K562 (cell line): Measurements from ENCODE around the gene DNAJC11.

Experiments
- CBFA2T3 ChIP-seq: fragments of 450-650 bp; IDR thresholded peaks from 2 replicates; pipeline ENCODE4 v1.6.1; 2017
- FOXA1 ChIP-seq: fragments of 450-650 bp; IDR thresholded peaks from 2 replicates; pipeline ENCODE4 v1.6.1; 2016; ENCODE audit warnings: mild to moderate bottlenecking, borderline replicate concordance
- MTA3 ChIP-seq: fragments of 450-650 bp; formaldehyde crosslinking; IDR thresholded peaks from 2 replicates; pipeline ENCODE4 v1.6.1; 2017; ENCODE audit warnings: mild to moderate bottlenecking, borderline replicate concordance
- POLR2A ChIP-seq: fragments of 450-650 bp; conservative IDR thresholded peaks from 2 replicates; pipeline ENCODE4 v1.6.1; 2016
- TAF1 ChIP-seq: IDR thresholded peaks from 2 replicates; pipeline ENCODE4 v1.6.1; 2011; ENCODE audit warnings: mild to moderate bottlenecking, low read length, moderate library complexity; ENCODE audit not compliant: insufficient read depth, control insufficient read depth, severe bottlenecking; ENCODE audit errors: extremely low read depth
- TF ChIP-seq, protein P1 (sequence below): fragments of 450-650 bp; formaldehyde crosslinking; IDR thresholded peaks from 2 replicates; pipeline ENCODE4 v1.4.0; 2020; ENCODE audit warnings: mild to moderate bottlenecking, moderate library complexity
- TF ChIP-seq, protein P2 (sequence below), 2 experiments: fragments of 450-650 bp; IDR thresholded peaks; 2 replicates each; pipeline ENCODE4 v1.6.1; 2016; ENCODE audit warnings: mild to moderate bottlenecking in 2 of 2, borderline replicate concordance in 1 of 2, low read depth in 1 of 2, moderate library complexity in 1 of 2
- TF ChIP-seq, protein P3 (sequence below), 3 experiments: IDR thresholded peaks in 2 of 3; conservative IDR thresholded peaks in 1 of 3; 2 replicates each; pipeline ENCODE4 v1.5.1; 2011 to 2012; ENCODE audit warnings: low read length in 3 of 3, mild to moderate bottlenecking in 3 of 3, control low read depth in 2 of 3, improper control_type of control experiment in 1 of 3, inconsistent platforms in 1 of 3, low read depth in 1 of 3, mixed read lengths in 1 of 3, moderate library complexity in 1 of 3; ENCODE audit not compliant: insufficient read depth in 2 of 3

DNA sequence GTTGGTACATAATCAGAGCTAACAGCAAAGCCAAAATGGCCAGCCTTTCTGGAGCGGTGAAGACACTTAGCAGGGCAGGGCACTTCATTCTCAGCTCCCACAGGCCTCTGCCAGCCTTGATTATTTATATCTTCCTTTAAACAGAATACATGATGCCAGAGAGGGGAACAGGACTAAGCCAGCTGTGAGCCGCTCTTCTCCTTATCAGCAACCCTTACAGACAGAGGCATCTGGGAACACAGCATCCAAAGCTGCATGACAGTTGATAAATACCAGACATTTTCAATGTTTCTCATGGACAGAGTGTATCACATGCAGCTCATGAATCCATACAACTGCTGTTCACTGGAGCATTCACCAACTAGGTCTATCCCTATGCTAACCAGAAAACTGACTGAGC, 29.1 kb downstream of the DNAJC11 start:
- peak; percentile 77 for TF ChIP-seq CBFA2T3
- no peak for TF ChIP-seq MTA3
- TF ChIP-seq POLR2A: no peak
- TF ChIP-seq, protein P1, sequence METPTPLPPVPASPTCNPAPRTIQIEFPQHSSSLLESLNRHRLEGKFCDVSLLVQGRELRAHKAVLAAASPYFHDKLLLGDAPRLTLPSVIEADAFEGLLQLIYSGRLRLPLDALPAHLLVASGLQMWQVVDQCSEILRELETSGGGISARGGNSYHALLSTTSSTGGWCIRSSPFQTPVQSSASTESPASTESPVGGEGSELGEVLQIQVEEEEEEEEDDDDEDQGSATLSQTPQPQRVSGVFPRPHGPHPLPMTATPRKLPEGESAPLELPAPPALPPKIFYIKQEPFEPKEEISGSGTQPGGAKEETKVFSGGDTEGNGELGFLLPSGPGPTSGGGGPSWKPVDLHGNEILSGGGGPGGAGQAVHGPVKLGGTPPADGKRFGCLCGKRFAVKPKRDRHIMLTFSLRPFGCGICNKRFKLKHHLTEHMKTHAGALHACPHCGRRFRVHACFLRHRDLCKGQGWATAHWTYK (CRISPR knock-in tag): no peak
- TF ChIP-seq, protein P2, sequence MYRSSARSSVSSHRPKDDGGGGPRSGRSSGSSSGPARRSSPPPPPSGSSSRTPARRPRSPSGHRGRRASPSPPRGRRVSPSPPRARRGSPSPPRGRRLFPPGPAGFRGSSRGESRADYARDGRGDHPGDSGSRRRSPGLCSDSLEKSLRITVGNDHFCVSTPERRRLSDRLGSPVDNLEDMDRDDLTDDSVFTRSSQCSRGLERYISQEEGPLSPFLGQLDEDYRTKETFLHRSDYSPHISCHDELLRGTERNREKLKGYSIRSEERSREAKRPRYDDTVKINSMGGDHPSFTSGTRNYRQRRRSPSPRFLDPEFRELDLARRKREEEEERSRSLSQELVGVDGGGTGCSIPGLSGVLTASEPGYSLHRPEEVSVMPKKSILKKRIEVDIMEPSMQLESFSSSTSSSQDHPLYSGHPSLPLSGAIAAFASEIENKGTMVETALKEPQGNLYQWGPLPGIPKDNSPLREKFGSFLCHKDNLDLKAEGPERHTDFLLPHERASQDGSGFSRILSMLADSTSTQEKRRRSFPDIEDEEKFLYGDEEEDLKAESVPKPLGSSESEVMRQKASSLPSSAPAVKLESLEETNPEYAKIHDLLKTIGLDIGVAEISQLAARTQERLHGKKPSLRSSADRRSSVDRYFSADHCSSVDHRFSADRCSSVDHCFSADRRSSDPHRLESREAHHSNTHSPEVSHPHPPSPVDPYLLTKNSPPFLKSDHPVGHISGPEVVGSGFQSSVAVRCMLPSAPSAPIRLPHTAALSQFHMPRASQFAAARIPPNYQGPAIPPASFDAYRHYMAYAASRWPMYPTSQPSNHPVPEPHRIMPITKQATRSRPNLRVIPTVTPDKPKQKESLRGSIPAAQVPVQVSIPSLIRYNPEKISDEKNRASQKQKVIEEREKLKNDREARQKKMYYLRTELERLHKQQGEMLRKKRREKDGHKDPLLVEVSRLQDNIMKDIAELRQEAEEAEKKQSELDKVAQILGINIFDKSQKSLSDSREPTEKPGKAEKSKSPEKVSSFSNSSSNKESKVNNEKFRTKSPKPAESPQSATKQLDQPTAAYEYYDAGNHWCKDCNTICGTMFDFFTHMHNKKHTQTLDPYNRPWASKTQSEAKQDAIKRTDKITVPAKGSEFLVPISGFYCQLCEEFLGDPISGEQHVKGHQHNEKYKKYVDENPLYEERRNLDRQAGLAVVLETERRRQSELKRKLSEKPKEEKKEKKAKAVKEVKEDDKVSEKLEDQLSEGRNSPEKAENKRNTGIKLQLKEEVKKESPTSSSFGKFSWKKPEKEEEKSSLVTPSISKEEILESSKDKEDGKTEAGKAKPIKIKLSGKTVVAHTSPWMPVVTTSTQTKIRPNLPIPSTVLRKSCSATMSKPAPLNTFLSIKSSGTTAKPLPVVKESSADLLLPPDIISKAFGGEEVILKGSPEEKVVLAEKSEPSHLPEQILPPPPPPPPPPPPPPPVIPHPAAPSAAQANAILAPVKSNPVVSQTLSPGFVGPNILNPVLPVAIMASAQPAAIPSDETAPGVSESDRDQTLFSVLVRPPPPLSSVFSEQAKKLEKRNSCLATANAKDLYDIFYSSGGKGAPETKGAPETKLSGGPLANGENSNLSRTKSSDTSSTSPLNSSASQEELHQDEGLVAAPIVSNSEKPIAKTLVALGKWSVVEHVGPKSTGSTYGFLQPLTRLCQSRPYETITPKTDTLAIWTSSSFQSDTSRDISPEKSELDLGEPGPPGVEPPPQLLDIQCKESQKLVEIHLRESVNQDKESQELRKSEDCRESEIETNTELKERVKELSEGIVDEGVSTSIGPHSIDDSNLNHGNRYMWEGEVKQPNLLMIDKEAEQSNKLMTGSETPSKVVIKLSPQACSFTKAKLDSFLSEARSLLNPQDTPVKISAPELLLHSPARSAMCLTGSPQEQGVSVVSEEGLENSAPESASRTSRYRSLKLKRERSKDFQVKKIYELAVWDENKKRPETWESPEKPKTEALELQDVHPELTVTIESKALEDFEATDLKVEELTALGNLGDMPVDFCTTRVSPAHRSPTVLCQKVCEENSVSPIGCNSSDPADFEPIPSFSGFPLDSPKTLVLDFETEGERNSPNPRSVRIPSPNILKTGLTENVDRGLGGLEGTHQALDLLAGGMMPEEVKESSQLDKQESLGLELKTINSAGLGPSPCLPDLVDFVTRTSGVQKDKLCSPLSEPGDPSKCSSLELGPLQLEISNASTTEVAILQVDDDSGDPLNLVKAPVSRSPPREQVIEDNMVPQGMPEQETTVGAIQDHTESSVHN (IDR thresholded peaks at IDR 0.05; ENCODE audit: borderline replicate concordance in 1 of 2, low read depth in 1 of 2): no peak
- TF ChIP-seq, protein P3, sequence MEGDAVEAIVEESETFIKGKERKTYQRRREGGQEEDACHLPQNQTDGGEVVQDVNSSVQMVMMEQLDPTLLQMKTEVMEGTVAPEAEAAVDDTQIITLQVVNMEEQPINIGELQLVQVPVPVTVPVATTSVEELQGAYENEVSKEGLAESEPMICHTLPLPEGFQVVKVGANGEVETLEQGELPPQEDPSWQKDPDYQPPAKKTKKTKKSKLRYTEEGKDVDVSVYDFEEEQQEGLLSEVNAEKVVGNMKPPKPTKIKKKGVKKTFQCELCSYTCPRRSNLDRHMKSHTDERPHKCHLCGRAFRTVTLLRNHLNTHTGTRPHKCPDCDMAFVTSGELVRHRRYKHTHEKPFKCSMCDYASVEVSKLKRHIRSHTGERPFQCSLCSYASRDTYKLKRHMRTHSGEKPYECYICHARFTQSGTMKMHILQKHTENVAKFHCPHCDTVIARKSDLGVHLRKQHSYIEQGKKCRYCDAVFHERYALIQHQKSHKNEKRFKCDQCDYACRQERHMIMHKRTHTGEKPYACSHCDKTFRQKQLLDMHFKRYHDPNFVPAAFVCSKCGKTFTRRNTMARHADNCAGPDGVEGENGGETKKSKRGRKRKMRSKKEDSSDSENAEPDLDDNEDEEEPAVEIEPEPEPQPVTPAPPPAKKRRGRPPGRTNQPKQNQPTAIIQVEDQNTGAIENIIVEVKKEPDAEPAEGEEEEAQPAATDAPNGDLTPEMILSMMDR (IDR thresholded peaks at IDR 0.05 in 2 of 3, conservative IDR thresholded peaks at IDR 0.05 in 1 of 3; ENCODE audit: insufficient read depth in 2 of 3, low read depth in 1 of 3, low read length in 3 of 3): no peak
- TF ChIP-seq FOXA1: no peak
- TF ChIP-seq TAF1: no peak
